HEK293 (cell line): ENCODE results near the gene DDIT4.

Experiments
- CTCF ChIA-PET: fragments of 350-600 bp; formaldehyde crosslinking; extraction: SDS; loops from one replicate; lab custom pipeline; 2021; ENCODE audit warnings: antibody characterized with exemption; lab: Yijun Ruan, JAX
- POLR2A ChIA-PET: fragments of 300-600 bp; formaldehyde crosslinking; extraction: SDS; loops from one replicate; lab custom pipeline; 2020; ENCODE audit warnings: antibody characterized with exemption, inconsistent platforms; lab: Yijun Ruan, JAX
- H3K27ac ChIP-seq: fragments of 200-500 bp; sonication (Bioruptor generic); 2 replicates; pipeline ENCODE4 v1.5.1; 2014; ENCODE audit warnings: low read depth, low read length, control low read depth, inconsistent platforms; ENCODE audit errors: extremely low read depth
- H3K36me3 ChIP-seq, 2 experiments: fragments of 200-500 bp in 1 of 2; sonication (Bioruptor generic) in 1 of 2; 1 replicate in 1 of 2; 2 replicates in 1 of 2; pipeline ENCODE4 v1.5.1; 2014 to 2017; ENCODE audit warnings: inconsistent platforms in 2 of 2, low read length in 2 of 2; ENCODE audit not compliant: control insufficient read depth in 2 of 2, insufficient read depth in 1 of 2
- H3K4me1 ChIP-seq: fragments of 200-500 bp; sonication (Bioruptor generic); 2 replicates; pipeline ENCODE4 v1.5.1; 2014; ENCODE audit warnings: mild to moderate bottlenecking, low read length, inconsistent platforms; ENCODE audit not compliant: control insufficient read depth, insufficient read depth
- H3K4me3 ChIP-seq: 2 replicates; pipeline ENCODE4 v1.5.1; 2011; ENCODE audit warnings: low read depth, mild to moderate bottlenecking, control low read depth, low read length, moderate library complexity
- H3K9me3 ChIP-seq: fragments of 200-500 bp; sonication (Bioruptor generic); 2 replicates; pipeline ENCODE4 v1.5.1; 2014; ENCODE audit warnings: low read depth, low read length, inconsistent platforms; ENCODE audit not compliant: control insufficient read depth, insufficient read depth
- BCL11B ChIP-seq: fragments of 450-650 bp; formaldehyde crosslinking; IDR thresholded peaks from 2 replicates; pipeline ENCODE4 v1.5.1; 2016; ENCODE audit warnings: low read depth, missing biosample characterization, missing genetic modification characterization
- EGR2 ChIP-seq: fragments of 450-650 bp; formaldehyde crosslinking; IDR thresholded peaks from 2 replicates; pipeline ENCODE4 v1.5.1; 2016; ENCODE audit warnings: low read depth, missing biosample characterization, missing genetic modification characterization
- HOXD13 ChIP-seq: sonication (generic); formaldehyde crosslinking; IDR thresholded peaks from 2 replicates; pipeline ENCODE4 v1.8.0; 2022; ENCODE audit warnings: missing genetic modification reagents, borderline replicate concordance
- IKZF3 ChIP-seq: fragments of 450-650 bp; IDR thresholded peaks from 2 replicates; pipeline ENCODE4 v1.5.0; 2018; ENCODE audit warnings: missing biosample characterization, mild to moderate bottlenecking, missing genetic modification characterization, moderate library complexity
- PRDM10 ChIP-seq: fragments of 450-650 bp; formaldehyde crosslinking; IDR thresholded peaks from 2 replicates; pipeline ENCODE4 v1.5.1; 2016; ENCODE audit warnings: missing biosample characterization, missing genetic modification characterization
- REST ChIP-seq: fragments of 450-650 bp; formaldehyde crosslinking; IDR thresholded peaks from 2 replicates; pipeline ENCODE4 v1.5.1; 2016; ENCODE audit warnings: missing biosample characterization, missing genetic modification characterization
- SCRT2 ChIP-seq: fragments of 450-650 bp; formaldehyde crosslinking; IDR thresholded peaks from 2 replicates; pipeline ENCODE4 v1.5.1; 2016; ENCODE audit warnings: missing biosample characterization, missing genetic modification characterization
- SETDB1 ChIP-seq: IDR thresholded peaks from one replicate; pipeline ENCODE4 v1.6.1; 2017; ENCODE audit warnings: mild to moderate bottlenecking, low read length, moderate library complexity, mixed read lengths; ENCODE audit not compliant: insufficient read length
- SP3 ChIP-seq: fragments of 450-650 bp; formaldehyde crosslinking; IDR thresholded peaks from 2 replicates; pipeline ENCODE4 v1.5.1; 2016; ENCODE audit warnings: missing biosample characterization, missing genetic modification characterization
- ZBTB20 ChIP-seq: fragments of 450-650 bp; formaldehyde crosslinking; IDR thresholded peaks from 2 replicates; pipeline ENCODE4 v1.5.1; 2016; ENCODE audit warnings: missing biosample characterization, missing genetic modification characterization
- ZBTB26 ChIP-seq: fragments of 450-650 bp; formaldehyde crosslinking; optimal IDR thresholded peaks from 2 replicates; pipeline ENCODE3; 2016; ENCODE audit warnings: missing biosample characterization, mild to moderate bottlenecking, missing genetic modification characterization
- ZFHX2 ChIP-seq: fragments of 450-650 bp; formaldehyde crosslinking; conservative IDR thresholded peaks from 2 replicates; pipeline ENCODE4 v1.5.1; 2016; ENCODE audit warnings: missing biosample characterization, missing genetic modification characterization
- ZFP3 ChIP-seq: fragments of 450-650 bp; formaldehyde crosslinking; IDR thresholded peaks from 2 replicates; pipeline ENCODE4 v1.5.1; 2016; ENCODE audit warnings: low read depth, missing biosample characterization, missing genetic modification characterization
- ZFP37 ChIP-seq: fragments of 450-650 bp; formaldehyde crosslinking; IDR thresholded peaks from 2 replicates; pipeline ENCODE4 v1.5.1; 2016; ENCODE audit warnings: missing biosample characterization, missing genetic modification characterization
- ZNF174 ChIP-seq: fragments of 450-650 bp; formaldehyde crosslinking; IDR thresholded peaks from 2 replicates; pipeline ENCODE4 v1.5.0; 2017; ENCODE audit warnings: missing biosample characterization, mild to moderate bottlenecking, missing genetic modification characterization
- ZNF214 ChIP-seq: fragments of 450-650 bp; formaldehyde crosslinking; IDR thresholded peaks from 2 replicates; pipeline ENCODE4 v1.5.1; 2017; ENCODE audit warnings: missing biosample characterization, mild to moderate bottlenecking, missing genetic modification characterization, borderline replicate concordance
- ZNF266 ChIP-seq: fragments of 450-650 bp; formaldehyde crosslinking; IDR thresholded peaks from 2 replicates; pipeline ENCODE4 v1.5.1; 2016; ENCODE audit warnings: missing biosample characterization, missing genetic modification characterization, low read depth
- ZNF423 ChIP-seq: fragments of 450-650 bp; formaldehyde crosslinking; IDR thresholded peaks from 2 replicates; pipeline ENCODE4 v1.5.1; 2016; ENCODE audit warnings: missing biosample characterization, missing genetic modification characterization
- ZNF521 ChIP-seq: fragments of 450-650 bp; formaldehyde crosslinking; IDR thresholded peaks from 2 replicates; pipeline ENCODE4 v1.5.1; 2017; ENCODE audit warnings: missing biosample characterization, mild to moderate bottlenecking, missing genetic modification characterization
- ZNF580 ChIP-seq: fragments of 450-650 bp; formaldehyde crosslinking; IDR thresholded peaks from 2 replicates; pipeline ENCODE4 v1.5.1; 2016; ENCODE audit warnings: missing biosample characterization, missing genetic modification characterization
- ZNF600 ChIP-seq: fragments of 450-650 bp; formaldehyde crosslinking; IDR thresholded peaks from 2 replicates; pipeline ENCODE4 v1.5.1; 2016; ENCODE audit warnings: missing biosample characterization, missing genetic modification characterization
- ZNF623 ChIP-seq: fragments of 450-650 bp; formaldehyde crosslinking; IDR thresholded peaks from 2 replicates; pipeline ENCODE4 v1.5.1; 2016; ENCODE audit warnings: missing biosample characterization, missing genetic modification characterization
- ZNF626 ChIP-seq: fragments of 450-650 bp; sonication (Bioruptor Pico); formaldehyde crosslinking; IDR thresholded peaks from 2 replicates; pipeline ENCODE4 v1.5.1; 2018; ENCODE audit warnings: missing biosample characterization, missing genetic modification characterization, inconsistent platforms
- ZNF629 ChIP-seq: fragments of 450-650 bp; formaldehyde crosslinking; IDR thresholded peaks from 2 replicates; pipeline ENCODE4 v1.5.1; 2017; ENCODE audit warnings: missing biosample characterization, missing genetic modification characterization
- ZNF664 ChIP-seq: fragments of 450-650 bp; formaldehyde crosslinking; IDR thresholded peaks from 2 replicates; pipeline ENCODE4 v1.5.1; 2016; ENCODE audit warnings: missing biosample characterization, missing genetic modification characterization

The DDIT4 gene

GRCh38 chr10:72245949-72246525 is 27.7 kb upstream of the DDIT4 start:
- POLR2A ChIA-PET, result interaction anchor here (1.6 to 3.0 kb wide), 3 partner anchors 9 to 29 kb away, joined by 4 to 11 read pairs (median 7); no protein-coding TSS in a partner anchor
- peak overlapping the region; percentile 90 for H3K27ac ChIP-seq
- H3K4me3 ChIP-seq, result no peak overlapping the region
- TF ChIP-seq ZNF623 (no peak), HOXD13 (CRISPR knock-in tag) (no peak), PRDM10 (tag by site-specific recombination) (peak; percentile 96), ZFP37 (tag by site-specific recombination) (no peak), ZFHX2 (tag by site-specific recombination) (peak; percentile 83), ZNF600 (tag by site-specific recombination) (0 out of 2 replicates have a peak, but pooled peaks have one; percentile 14), ZNF664 (tag by site-specific recombination) (no peak), ZBTB20 (tag by site-specific recombination) (peak; percentile 52; the same call in 1 of the 2 replicates), ZNF266 (tag by site-specific recombination) (no peak), IKZF3 (no peak), REST (peak; percentile 52), EGR2 (tag by site-specific recombination) (peak; percentile 77), ZNF629 (tag by site-specific recombination) (no peak), ZNF580 (tag by site-specific recombination) (0 out of 2 replicates have a peak, but pooled peaks have one; percentile 7)
- TF ChIP-seq, all 188 proteins: peak for 7
- no peaks in the 10 kb centered on the region for H3K36me3 ChIP-seq
- CTCF ChIA-PET, result interaction anchor here (0.6 to 1.2 kb wide), 3 partner anchors 8 to 81 kb away, joined by 3 read pairs; no protein-coding TSS in a partner anchor
- no peaks in the 10 kb centered on the region for H3K9me3 ChIP-seq
- peaks cover 22% of the 10 kb centered on the region for H3K4me1 ChIP-seq

- Histone ChIP-seq H3K36me3 (no peaks in the 10 kb centered on the region), H3K27ac (peak overlapping the region; percentile 71), H3K4me3 (no peak overlapping the region), H3K4me1 (peaks cover 20% of the 10 kb centered on the region), H3K9me3 (no peaks in the 10 kb centered on the region)
- ChIA-PET CTCF (interaction anchor here (0.6 to 1.6 kb wide), 3 partner anchors 11 to 46 kb away, joined by 3 to 4 read pairs (median 3); no protein-coding TSS in a partner anchor), POLR2A (interaction anchor here (0.6 to 3.0 kb wide), 6 partner anchors 12 to 239 kb away, joined by 3 to 11 read pairs (median 4); partner anchors contain the start of gene DDIT4)
- no peak for TF ChIP-seq ZNF664 (tag by site-specific recombination)
- TF ChIP-seq ZFP3 (tag by site-specific recombination), result no peak
- TF ChIP-seq ZNF214 (tag by site-specific recombination), result no peak
- no peak for TF ChIP-seq SCRT2 (tag by site-specific recombination)
- TF ChIP-seq ZNF423 (tag by site-specific recombination), result no peak
- no peak; the same call in 1 of the 2 replicates for TF ChIP-seq SP3
- TF ChIP-seq ZBTB26 (tag by site-specific recombination), result peak; percentile 8
- no peak for TF ChIP-seq SETDB1
- no peak for TF ChIP-seq ZNF521
- no peak for TF ChIP-seq ZNF174 (tag by site-specific recombination)
- no peak for TF ChIP-seq ZNF626 (tag by site-specific recombination)
- no peak for TF ChIP-seq BCL11B (tag by site-specific recombination)
These were observed 25.1 kb upstream of the DDIT4 start for GRCh38 chr10:72248468-72249151.
